HG03095 (cell line): ENCODE measurements around the gene SPAG6.
"Not testable (repeated sequence)": the region's sequence is repeated elsewhere in the genome, so short reads cannot be mapped to it uniquely, and the experiment has no call there.

Source experiments
- ATAC-seq: cut with Tn5 transposase; IDR thresholded peaks from one replicate; pipeline ENCODE4 v1.9.1; 2021; ENCODE audit warnings: moderate library complexity; ENCODE audit not compliant: unreplicated experiment

Gene SPAG6

DNA sequence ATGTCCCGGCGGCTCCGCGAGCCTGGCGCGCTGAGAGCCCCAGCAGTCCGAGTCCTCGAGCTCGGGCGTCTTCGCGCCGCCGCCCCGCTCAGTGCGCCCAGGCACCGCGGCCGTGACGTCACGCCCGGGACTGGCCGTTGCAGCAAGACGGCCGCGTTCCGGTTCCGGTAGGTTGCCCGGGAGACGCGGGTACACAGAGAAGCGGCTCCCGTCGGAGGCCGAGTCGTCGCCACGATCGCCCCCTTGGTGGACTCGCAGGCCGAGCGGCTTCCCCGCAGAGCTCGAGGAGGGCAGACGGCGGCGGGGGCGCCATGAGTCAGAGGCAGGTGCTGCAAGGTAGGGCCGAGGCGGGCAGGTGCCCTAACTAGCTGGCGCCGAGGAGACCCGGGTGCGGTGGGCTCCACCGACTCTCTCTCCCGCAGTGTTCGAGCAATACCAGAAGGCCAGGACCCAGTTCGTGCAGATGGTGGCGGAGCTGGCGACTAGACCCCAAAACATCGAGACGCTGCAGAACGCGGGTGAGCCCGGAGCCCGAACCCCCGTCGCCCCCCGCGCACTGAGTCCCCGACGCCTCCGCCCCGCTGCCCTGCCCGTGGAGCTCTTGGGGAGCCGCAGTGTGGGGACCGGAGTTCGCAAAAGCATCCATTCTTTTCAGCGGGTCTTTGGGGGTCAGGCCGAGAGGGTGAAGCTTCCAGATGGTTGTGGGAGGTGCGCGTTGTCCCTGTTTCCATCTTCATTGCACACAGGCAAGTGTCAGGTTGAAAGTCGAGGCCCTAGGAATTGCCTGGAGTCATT is at the start of gene SPAG6:
TSS of gene SPAG6 (plus strand) at position 196 of the 795 bp plus-strand sequence. CDS start at position 312, 116 bp downstream.
- no peak for ATAC-seq

GRCh38 chr10:22301193-22301592 is 44.1 kb upstream of the SPAG6 start:
- ATAC-seq, result no peak

DNA sequence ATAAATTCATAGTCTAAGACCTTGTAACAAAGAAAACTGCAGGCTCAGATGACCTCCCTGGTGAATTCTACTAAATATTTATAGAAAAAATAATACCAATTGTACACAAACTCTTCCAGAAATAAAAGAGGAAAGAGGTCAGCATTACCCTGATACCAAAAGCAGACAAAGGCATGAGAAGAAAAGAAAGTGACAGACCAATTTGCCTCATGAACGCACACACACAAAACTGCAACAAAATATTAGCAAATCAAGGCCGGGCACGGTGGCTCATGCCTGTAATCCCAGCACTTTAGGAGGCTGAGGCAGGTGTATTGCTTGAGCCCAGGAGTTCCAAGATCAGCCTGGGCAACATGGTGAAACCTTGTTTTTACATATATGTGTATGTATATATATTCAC is 41.8 kb upstream of the SPAG6 start:
- no peak for ATAC-seq

DNA sequence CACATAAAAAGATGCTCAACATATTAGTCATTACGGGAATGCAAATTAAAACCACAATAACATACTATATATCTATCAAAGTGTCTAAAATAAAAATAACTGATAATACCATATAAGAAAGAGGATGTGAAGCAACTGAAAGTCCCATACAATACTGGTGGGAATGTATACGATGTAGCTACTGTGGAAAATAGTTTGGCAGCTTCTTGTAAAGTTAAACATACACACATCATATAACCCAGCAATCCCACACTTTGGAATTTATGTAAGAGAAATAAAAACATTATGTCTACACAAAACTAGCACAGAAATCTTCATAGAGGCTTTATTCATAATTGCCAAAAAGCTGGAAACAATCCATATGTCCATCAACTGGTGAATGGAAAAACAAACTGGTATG is 39.6 kb upstream of the SPAG6 start:
- ATAC-seq, result no peak

DNA sequence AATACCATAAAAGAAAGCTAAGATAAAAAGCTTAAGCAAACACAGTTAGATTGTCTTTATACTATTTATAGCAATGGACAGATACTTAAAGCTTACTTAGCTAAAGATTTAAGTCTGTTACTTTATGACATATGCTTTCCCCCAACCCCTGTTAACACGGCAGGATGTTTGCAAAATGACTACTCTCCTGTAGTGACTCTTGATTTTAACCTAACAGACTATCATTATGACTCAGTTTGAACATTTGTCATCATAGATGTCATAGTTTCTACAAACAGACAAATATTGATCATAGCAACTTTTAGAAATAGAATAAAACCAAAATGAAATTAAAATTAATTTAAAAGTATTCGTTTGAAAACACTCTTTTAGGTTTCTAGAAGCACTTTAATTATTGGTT is 36.9 kb upstream of the SPAG6 start:
- ATAC-seq, result peak; percentile 98

GRCh38 chr10:22309180-22310000 is 35.9 kb upstream of the SPAG6 start:
- no peak for ATAC-seq

DNA sequence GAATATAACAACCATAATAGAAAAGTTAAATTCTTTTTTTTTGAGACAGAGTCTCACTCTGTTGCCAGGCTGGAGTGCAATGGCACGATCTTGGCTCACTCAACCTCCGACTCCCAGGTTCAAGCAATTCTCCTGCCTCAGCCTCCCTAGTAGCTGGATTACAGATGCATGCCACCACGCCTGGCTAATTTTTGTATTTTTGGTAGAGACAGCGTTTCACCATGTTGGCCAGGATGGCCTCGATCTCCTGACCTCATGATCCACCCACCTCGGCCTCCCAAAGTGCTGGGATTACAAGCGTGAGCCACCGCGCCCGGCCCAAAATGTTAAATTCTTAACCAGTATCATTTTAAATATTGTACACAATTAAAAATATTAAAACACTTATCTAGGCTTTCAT is 35.3 kb upstream of the SPAG6 start:
- not testable (repeated sequence) for ATAC-seq

GRCh38 chr10:22310928-22311327 is 34.4 kb upstream of the SPAG6 start:
- no peak for ATAC-seq

DNA sequence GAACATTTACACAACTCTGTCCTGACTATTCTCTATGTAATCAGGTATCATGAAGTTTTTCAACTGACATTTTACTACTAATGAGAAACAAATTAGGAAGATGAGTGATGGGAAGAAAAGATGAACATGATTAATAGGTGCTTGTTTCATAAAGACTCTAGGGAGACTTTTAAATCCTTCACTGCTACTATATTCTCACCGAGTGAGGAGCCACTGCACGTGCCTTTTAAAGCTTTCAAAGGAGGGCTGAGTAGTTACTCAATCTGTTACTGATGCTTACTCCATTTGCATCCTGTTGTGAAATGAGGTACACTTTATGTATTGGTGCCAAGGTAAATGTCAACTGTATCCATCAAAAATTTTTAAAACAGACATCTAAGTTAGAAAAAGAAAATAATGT is 30.4 kb upstream of the SPAG6 start:
- ATAC-seq, result no peak

- ATAC-seq, result peak; percentile 16
These were observed 29.6 kb upstream of the SPAG6 start for GRCh38 chr10:22315455-22316285.

GRCh38 chr10:22316286-22317075 is 28.8 kb upstream of the SPAG6 start, which contains the start of gene COMMD3:
COMMD3 (plus strand) TSS chr10:22316388; CDS start chr10:22316418, 30 bp downstream.
- ATAC-seq, result peak; percentile 58

- peak; percentile 14 for ATAC-seq
These were observed 28.3 kb upstream of the SPAG6 start for GRCh38 chr10:22317076-22317370.

DNA sequence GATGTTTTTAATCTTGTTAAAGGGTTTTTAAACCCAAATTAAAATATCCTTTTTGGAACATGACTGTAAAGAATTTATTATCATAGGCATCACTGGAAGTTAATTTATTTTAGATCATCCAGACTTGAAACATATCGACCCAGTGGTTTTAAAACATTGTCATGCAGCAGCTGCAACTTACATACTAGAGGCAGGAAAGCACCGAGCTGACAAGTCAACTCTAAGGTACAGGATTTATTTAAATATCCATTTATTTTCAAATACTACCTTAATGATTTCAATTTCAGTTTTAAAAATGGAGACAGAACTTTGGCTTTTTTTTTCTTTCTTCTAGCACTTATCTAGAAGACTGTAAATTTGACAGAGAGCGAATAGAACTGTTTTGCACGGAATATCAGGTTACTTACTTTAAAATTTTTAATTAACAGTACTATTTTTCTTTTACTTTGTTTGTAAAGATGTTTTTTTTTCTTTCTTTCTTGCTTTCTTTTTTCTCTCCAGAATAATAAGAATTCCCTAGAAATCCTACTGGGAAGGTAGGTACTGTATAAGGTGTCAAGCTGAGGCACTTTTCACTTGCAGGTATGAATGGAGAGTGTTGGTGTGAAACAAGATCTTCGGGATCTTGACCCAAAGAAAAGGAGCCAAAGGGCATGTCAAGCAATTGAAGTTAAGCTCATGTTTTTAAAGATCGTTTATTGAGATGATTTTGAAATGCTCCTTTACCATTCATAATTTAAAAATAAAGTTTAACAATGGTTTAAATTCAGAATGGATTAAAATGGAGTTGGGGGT is 27.3 kb upstream of the SPAG6 start:
- no peak for ATAC-seq

- no peak for ATAC-seq
These were observed 26.5 kb upstream of the SPAG6 start for GRCh38 chr10:22318772-22319171.

- ATAC-seq, result no peak
These were observed 25.7 kb upstream of the SPAG6 start for GRCh38 chr10:22319547-22319979.

- no peak for ATAC-seq
These were observed 25.2 kb upstream of the SPAG6 start for GRCh38 chr10:22319980-22320558.

DNA sequence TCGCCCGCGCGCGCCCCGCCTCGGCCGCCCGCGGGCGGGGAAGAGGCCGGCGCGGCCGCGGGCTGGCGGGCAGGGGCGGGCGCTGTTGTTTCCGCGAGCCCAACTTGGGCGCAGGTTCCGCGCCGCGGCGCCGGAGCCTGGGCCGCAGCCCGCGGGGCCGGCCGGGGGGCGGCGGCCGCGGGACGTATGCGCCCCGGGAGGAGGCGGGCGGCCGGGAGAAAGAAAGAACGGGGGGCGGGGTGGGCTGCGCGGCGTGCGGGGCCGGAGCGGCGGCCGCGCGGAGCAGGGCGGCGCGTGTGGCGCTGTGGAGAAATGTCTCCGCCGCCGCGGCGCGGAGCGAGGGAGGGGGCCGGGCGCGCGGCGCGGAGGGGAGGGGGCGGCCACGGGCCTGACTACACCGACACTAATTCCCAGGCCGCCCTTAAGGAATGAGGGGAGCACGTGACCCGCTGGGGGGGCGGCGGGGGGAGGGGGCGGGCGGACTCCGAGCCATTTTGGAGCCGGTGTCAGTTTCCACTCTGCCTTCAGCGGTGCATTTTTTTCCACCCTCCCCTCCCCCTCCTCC is 24.6 kb upstream of the SPAG6 start, which contains the start of gene BMI1:
TSS of gene BMI1 (plus strand) at position 509 of the 565 bp plus-strand sequence. CDS start 5,351 bp downstream, outside the sequence.
- peak; percentile 20 for ATAC-seq

DNA sequence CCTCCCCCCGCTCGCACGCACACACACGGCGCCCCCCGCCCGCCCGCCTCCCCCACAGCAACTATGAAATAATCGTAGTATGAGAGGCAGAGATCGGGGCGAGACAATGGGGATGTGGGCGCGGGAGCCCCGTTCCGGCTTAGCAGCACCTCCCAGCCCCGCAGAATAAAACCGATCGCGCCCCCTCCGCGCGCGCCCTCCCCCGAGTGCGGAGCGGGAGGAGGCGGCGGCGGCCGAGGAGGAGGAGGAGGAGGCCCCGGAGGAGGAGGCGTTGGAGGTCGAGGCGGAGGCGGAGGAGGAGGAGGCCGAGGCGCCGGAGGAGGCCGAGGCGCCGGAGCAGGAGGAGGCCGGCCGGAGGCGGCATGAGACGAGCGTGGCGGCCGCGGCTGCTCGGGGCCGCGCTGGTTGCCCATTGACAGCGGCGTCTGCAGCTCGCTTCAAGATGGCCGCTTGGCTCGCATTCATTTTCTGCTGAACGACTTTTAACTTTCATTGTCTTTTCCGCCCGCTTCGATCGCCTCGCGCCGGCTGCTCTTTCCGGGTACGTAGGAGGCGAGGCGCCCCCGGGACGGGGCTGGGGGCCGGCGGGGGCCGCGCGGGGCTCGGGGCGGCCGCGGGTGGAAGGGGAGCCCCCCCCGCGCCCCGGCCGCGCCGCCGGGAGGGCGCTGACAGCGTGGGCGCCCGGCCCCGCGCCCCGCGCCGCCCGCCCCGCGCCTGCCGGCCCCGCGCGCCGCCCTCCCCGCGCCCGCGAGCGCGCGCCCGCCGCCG is 24.0 kb upstream of the SPAG6 start:
- peak; percentile 25 for ATAC-seq
